Sigmoid colon (tissue), 7 donors: ENCODE results near the gene SHB. TPM values are rescaled to one million over a fixed set of nuclear protein-coding genes. Genes with fewer than 3 reads are reported as not detected.

Experiments used
- DNase-seq: peaks from one replicate; pipeline ENCODE4 v3.0.0-alpha.2; 2019
- H3K27ac ChIP-seq, 4 donors: fragments of 200-600 bp; sonication (generic); one replicate each; pipeline ENCODE4 v1.5.1; 2016 to 2019; ENCODE audit warnings: mild to moderate bottlenecking in 1 of 4
- H3K27me3 ChIP-seq, 3 donors: fragments of 200-600 bp; sonication (generic); one replicate each; pipeline ENCODE4 v1.5.1; 2019; ENCODE audit warnings: mild to moderate bottlenecking in 1 of 3
- H3K36me3 ChIP-seq, 4 donors: fragments of 200-600 bp; sonication (generic); one replicate each; pipeline ENCODE4 v1.5.1; 2016 to 2019
- H3K4me1 ChIP-seq, 4 donors: fragments of 200-600 bp; sonication (generic); one replicate each; pipeline ENCODE4 v1.5.1; 2017 to 2019
- H3K4me3 ChIP-seq, 4 donors: fragments of 200-600 bp; sonication (generic); one replicate each; pipeline ENCODE4 v1.5.1; 2017 to 2019; ENCODE audit warnings: mild to moderate bottlenecking in 2 of 4, moderate library complexity in 1 of 4
- H3K9me3 ChIP-seq, 4 donors: fragments of 200-600 bp in 3 of 4; sonication (generic) in 3 of 4; one replicate each; pipeline versions ENCODE4 v1.5.1 to v1.6.1; 2013 to 2019
- CTCF ChIP-seq, 4 experiments: fragments of 450-650 bp in 3 of 4; fragments of 200-600 bp in 1 of 4; IDR thresholded peaks; one replicate each; pipeline ENCODE4 v1.5.1; 2016 to 2019; ENCODE audit warnings: antibody characterized with exemption in 4 of 4, mild to moderate bottlenecking in 3 of 4, moderate library complexity in 2 of 4
- EP300 ChIP-seq, 4 donors: sonication (generic); formaldehyde crosslinking; IDR thresholded peaks; one replicate each; pipeline ENCODE4 v1.6.1; 2017; ENCODE audit warnings: antibody characterized with exemption in 4 of 4
- POLR2A ChIP-seq, 2 donors: fragments of 450-650 bp; IDR thresholded peaks; one replicate each; pipeline ENCODE4 v1.6.1; 2016; ENCODE audit warnings: antibody characterized with exemption in 2 of 2, mild to moderate bottlenecking in 2 of 2, moderate library complexity in 2 of 2
- POLR2AphosphoS5 ChIP-seq, 4 donors: sonication (generic); formaldehyde crosslinking; IDR thresholded peaks; one replicate each; pipeline ENCODE4 v1.6.1; 2017; ENCODE audit warnings: antibody characterized with exemption in 4 of 4
- WGBS, 2 donors: extraction: QIAGEN DNeasy Blood & Tissue Kit; methylation state at CpG; one replicate each; pipeline ENCODE4 v1.1.7; 2013; 5-methylcytosine and 5-hydroxymethylcytosine counted together
- intact Hi-C: fragments of 100-400 bp; cut with DNase I; formaldehyde crosslinking; loops from one replicate; pipeline ENCODE4 v1.15.1; 2023
- polyA plus RNA-seq, 3 donors: library from polyadenylated mRNA; stranded (reverse); fragments of 200-250 nt; gene quantifications; one replicate each; pipeline ENCODE4 v1.2.3, GENCODE V29; 2013
- total RNA-seq, 4 donors: library from RNA; depleted of rRNA; stranded (reverse); fragments of >200 nt; gene quantifications; one replicate each; pipeline ENCODE4 v1.1.0, GENCODE V29; 2016
- donor health status: healthy with polysubstance abuse.
- donor health status: Bipolar disorder and iron deficiency.
- donor health status: healthy.

Gene SHB
- total and polyA plus RNA-seq, 7 donors: 6.8 to 33.7 (median 10.2) TPM

- H3K27ac ChIP-seq: no peak overlapping the region
- no peak overlapping the region for H3K4me3 ChIP-seq
- intact Hi-C loops: no loop called here
- peak; percentile 52 for DNase-seq
- TF ChIP-seq POLR2AphosphoS5 (IDR thresholded peaks at IDR 0.05) (no peak), POLR2A (IDR thresholded peaks at IDR 0.05) (no peak), CTCF (IDR thresholded peaks at IDR 0.05) (no peak), EP300 (IDR thresholded peaks at IDR 0.05) (no peak)
- H3K4me1 ChIP-seq: no peaks in the 10 kb centered on the region
- no peaks in the 10 kb centered on the region for H3K36me3 ChIP-seq
- H3K9me3 ChIP-seq: no peaks in the 10 kb centered on the region
- no peaks in the 10 kb centered on the region for H3K27me3 ChIP-seq
- 83 to 87% methylated on average over 8 of the region's 8 CpGs for WGBS, 2 donors
These were observed 12.5 kb upstream of the SHB start for GRCh38 chr9:38081356-38082108.

GRCh38 chr9:38079461-38080031 is 10.5 kb upstream of the SHB start:
- intact Hi-C loops: no loop called here
- no peak overlapping the region for H3K27ac ChIP-seq
- no peaks in the 10 kb centered on the region for H3K4me1 ChIP-seq
- H3K9me3 ChIP-seq: no peaks in the 10 kb centered on the region
- H3K36me3 ChIP-seq: no peaks in the 10 kb centered on the region
- WGBS, 2 donors: 72 to 77% methylated on average over 11 of the region's 11 CpGs
- TF ChIP-seq POLR2AphosphoS5 (IDR thresholded peaks at IDR 0.05) (peak in 2 of 4 donors; percentile 14 to 56), CTCF (IDR thresholded peaks at IDR 0.05) (no peak), POLR2A (IDR thresholded peaks at IDR 0.05) (no peak)
- H3K27me3 ChIP-seq: no peaks in the 10 kb centered on the region
- peak; percentile 79 for DNase-seq
- H3K4me3 ChIP-seq: no peak overlapping the region

- Histone ChIP-seq H3K27me3 (no peaks in the 10 kb centered on the region), H3K9me3 (no peaks in the 10 kb centered on the region), H3K27ac (no peak overlapping the region), H3K4me3 (no peak overlapping the region), H3K36me3 (no peaks in the 10 kb centered on the region), H3K4me1 (no peaks in the 10 kb centered on the region)
- TF ChIP-seq EP300 (IDR thresholded peaks at IDR 0.05) (no peak), POLR2AphosphoS5 (IDR thresholded peaks at IDR 0.05) (no peak), CTCF (IDR thresholded peaks at IDR 0.05) (no peak), POLR2A (IDR thresholded peaks at IDR 0.05) (no peak)
- intact Hi-C loops: no loop called here
- WGBS, 2 donors: 95 to 97% methylated on average over 34 of the region's 34 CpGs
- DNase-seq: no peak
These were observed 6.2 kb upstream of the SHB start for GRCh38 chr9:38075272-38075671.

GRCh38 chr9:38074441-38074961 is 5.5 kb upstream of the SHB start:
- H3K27ac ChIP-seq: no peak overlapping the region
- TF ChIP-seq EP300 (IDR thresholded peaks at IDR 0.05): no peak
- TF ChIP-seq CTCF (IDR thresholded peaks at IDR 0.05): no peak
- TF ChIP-seq POLR2A (IDR thresholded peaks at IDR 0.05): no peak
- no peak for TF ChIP-seq POLR2AphosphoS5 (IDR thresholded peaks at IDR 0.05)
- no peaks in the 10 kb centered on the region for H3K27me3 ChIP-seq
- H3K36me3 ChIP-seq: no peaks in the 10 kb centered on the region
- 17 to 49% methylated on average over 5 of the region's 5 CpGs for WGBS, 2 donors
- H3K4me1 ChIP-seq: peaks cover 0 to 7% (median 2%) of the 10 kb centered on the region in 4 donors
- intact Hi-C loops: loop anchor here (5.0 kb wide), 1 partner anchor 272 kb away; the partner anchor contains the start of gene DCAF10
- no peak for DNase-seq
- H3K4me3 ChIP-seq: no peak overlapping the region
- H3K9me3 ChIP-seq: no peaks in the 10 kb centered on the region
